ENCODE data around the gene TAS2R60.

The TAS2R60 gene, protein sequence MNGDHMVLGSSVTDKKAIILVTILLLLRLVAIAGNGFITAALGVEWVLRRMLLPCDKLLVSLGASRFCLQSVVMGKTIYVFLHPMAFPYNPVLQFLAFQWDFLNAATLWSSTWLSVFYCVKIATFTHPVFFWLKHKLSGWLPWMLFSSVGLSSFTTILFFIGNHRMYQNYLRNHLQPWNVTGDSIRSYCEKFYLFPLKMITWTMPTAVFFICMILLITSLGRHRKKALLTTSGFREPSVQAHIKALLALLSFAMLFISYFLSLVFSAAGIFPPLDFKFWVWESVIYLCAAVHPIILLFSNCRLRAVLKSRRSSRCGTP

DNA sequence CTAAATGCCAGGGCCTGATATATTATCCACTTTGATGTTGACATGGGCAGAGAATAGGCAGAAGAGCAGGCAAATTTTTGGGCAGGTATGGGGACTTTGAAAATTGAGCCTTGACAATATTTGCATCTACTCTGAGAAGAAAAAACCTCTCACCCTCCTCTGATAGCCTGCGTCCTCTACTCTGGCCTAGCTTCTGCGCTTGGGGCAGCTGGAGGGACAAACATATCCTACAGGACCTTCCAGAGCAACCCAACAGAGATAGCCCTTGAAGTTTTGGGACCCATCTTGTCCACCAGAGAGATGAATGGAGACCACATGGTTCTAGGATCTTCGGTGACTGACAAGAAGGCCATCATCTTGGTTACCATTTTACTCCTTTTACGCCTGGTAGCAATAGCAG lies at the start of gene TAS2R60:
TAS2R60 (plus strand) TSS at position 301 of the 400 bp plus-strand sequence; CDS start at position 301, 0 bp downstream.
- TF ChIP-seq, protein P1, sequence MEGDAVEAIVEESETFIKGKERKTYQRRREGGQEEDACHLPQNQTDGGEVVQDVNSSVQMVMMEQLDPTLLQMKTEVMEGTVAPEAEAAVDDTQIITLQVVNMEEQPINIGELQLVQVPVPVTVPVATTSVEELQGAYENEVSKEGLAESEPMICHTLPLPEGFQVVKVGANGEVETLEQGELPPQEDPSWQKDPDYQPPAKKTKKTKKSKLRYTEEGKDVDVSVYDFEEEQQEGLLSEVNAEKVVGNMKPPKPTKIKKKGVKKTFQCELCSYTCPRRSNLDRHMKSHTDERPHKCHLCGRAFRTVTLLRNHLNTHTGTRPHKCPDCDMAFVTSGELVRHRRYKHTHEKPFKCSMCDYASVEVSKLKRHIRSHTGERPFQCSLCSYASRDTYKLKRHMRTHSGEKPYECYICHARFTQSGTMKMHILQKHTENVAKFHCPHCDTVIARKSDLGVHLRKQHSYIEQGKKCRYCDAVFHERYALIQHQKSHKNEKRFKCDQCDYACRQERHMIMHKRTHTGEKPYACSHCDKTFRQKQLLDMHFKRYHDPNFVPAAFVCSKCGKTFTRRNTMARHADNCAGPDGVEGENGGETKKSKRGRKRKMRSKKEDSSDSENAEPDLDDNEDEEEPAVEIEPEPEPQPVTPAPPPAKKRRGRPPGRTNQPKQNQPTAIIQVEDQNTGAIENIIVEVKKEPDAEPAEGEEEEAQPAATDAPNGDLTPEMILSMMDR (IDR thresholded peaks at IDR 0.05; ENCODE audit: low read depth, low read length, missing control alignments), result no peak
- DNase-seq, result no peak
- in situ Hi-C loops (cut with HindIII; ENCODE audit: low pct_ligation_motif_present, low sequenced_read_pairs), result no loop called here
- Histone ChIP-seq H3K27me3 (replicated peaks) (no peaks in the 10 kb centered on the region), H3K36me3 (replicated peaks) (no peaks in the 10 kb centered on the region), H3K27ac (no peak within 1 kb of the TSS), H3K4me3 (ENCODE audit: low read depth, low read length) (no peak within 1 kb of the TSS)

GRCh38 chr7:143394068-143394467 lies 49.2 kb upstream of the TAS2R60 start:
- no peak for DNase-seq
- TF ChIP-seq, protein P1 (IDR thresholded peaks at IDR 0.05; ENCODE audit: low read depth, low read length, missing control alignments), result no peak
- H3K27me3 ChIP-seq (replicated peaks), result no peaks in the 10 kb centered on the region
- H3K4me3 ChIP-seq (ENCODE audit: low read depth, low read length), result no peak overlapping the region
- in situ Hi-C loops (cut with HindIII; ENCODE audit: low pct_ligation_motif_present, low sequenced_read_pairs), result no loop called here
- peaks cover 40% of the 10 kb centered on the region for H3K36me3 ChIP-seq (replicated peaks)
- no peak overlapping the region for H3K27ac ChIP-seq

DNA sequence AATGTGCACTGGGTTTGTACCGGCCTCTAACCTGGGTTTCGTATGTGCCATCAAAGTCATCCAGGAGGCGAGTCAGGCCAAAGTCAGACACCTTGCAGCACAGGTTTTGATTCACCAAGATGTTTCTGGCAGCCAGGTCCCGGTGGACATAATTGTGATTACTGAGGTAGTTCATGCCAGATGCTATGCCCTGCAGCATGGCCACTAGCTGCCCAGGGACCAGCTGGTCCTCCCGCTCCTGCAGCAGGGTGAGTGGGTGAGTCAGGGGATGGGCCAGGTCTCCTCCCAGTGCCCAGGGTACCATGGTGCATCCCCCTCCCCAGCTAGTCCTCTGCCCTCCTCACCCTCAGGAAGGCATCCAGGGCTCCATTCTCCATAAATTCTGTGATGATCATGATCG lies 48.5 kb upstream of the TAS2R60 start:
- no peak overlapping the region for H3K27ac ChIP-seq
- in situ Hi-C loops (cut with HindIII; ENCODE audit: low pct_ligation_motif_present, low sequenced_read_pairs), result no loop called here
- H3K27me3 ChIP-seq (replicated peaks), result no peaks in the 10 kb centered on the region
- H3K36me3 ChIP-seq (replicated peaks), result peaks cover 33% of the 10 kb centered on the region
- no peak overlapping the region for H3K4me3 ChIP-seq (ENCODE audit: low read depth, low read length)
- TF ChIP-seq, protein P1 (IDR thresholded peaks at IDR 0.05; ENCODE audit: low read depth, low read length, missing control alignments), result no peak
- no peak for DNase-seq

DNA sequence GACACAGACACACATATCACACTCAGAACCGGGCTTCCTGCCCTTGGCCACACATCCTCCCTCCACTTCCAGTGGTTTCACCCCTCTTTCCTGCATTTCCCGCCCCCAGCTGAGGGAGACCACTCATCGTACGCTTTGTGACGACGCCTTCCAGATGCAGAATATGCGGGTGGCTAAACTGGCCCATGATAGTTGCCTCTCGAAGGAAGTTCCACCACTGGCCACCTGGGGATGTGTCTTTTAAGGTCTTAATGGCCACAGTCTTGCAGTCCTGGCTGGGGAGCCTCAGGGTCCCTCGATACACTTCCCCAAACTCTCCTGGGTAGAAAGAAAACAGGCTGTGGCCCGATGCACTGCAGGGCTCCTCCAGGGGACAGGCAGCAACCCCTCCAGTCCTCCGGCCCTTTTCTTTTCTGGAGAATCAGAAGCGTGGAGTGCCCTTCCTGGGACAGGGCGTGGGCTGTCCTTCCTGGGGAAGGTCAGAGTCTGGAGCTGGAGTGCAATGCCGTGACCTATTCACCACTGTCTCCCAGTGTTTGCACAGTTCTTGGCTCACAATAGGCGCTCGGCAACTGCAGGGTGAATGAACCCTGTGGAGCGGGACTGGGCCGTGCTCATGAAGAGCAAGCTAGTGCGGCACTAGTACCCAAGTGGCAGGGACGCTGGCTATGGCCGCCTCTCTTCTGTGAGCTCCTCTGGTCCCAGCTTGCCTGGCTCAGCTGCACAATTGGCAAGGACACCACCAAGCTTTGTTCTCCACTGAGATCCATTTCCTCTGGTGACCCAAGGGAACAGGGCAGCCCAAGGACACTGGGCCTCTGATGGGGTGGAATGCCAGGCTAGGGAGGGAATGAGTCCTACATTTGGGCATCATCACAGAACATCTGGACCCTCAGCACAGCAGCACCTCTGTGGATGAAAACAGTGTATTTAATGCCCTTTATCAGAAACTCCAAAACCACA lies 47.8 kb upstream of the TAS2R60 start:
- Histone ChIP-seq H3K27me3 (replicated peaks) (no peaks in the 10 kb centered on the region), H3K36me3 (replicated peaks) (peaks cover 26% of the 10 kb centered on the region), H3K27ac (no peak overlapping the region), H3K4me3 (ENCODE audit: low read depth, low read length) (no peak overlapping the region)
- DNase-seq, result no peak
- TF ChIP-seq, protein P1 (IDR thresholded peaks at IDR 0.05; ENCODE audit: low read depth, low read length, missing control alignments), result peak; percentile 57
- in situ Hi-C loops (cut with HindIII; ENCODE audit: low pct_ligation_motif_present, low sequenced_read_pairs), result no loop called here

DNA sequence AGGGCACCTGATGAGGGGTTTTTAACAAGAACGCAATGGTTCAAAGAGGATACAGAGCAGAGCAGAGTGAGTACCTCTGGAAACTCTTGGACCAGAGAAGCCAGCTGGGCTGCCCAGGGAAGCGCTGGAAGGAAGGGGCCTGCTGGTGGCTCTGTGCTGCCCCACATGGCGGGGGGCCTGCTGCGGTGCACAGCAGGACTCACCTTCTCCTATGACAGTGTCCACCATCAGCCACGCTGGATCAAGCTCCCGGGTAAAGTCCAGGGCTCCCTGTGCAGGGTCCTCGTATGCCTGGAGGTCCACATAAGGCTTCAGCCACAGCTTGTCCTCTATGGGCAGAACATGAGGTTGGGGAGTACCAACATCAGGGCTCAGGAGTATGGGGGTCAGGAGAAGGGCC lies 47.1 kb upstream of the TAS2R60 start:
- Histone ChIP-seq H3K36me3 (replicated peaks) (peaks cover 19% of the 10 kb centered on the region), H3K27ac (no peak overlapping the region), H3K4me3 (ENCODE audit: low read depth, low read length) (no peak overlapping the region), H3K27me3 (replicated peaks) (no peaks in the 10 kb centered on the region)
- DNase-seq, result no peak
- TF ChIP-seq, protein P1 (IDR thresholded peaks at IDR 0.05; ENCODE audit: low read depth, low read length, missing control alignments), result no peak
- in situ Hi-C loops (cut with HindIII; ENCODE audit: low pct_ligation_motif_present, low sequenced_read_pairs), result no loop called here

Data from brain microvascular endothelial cell (primary cell).